ENCODE data around the gene PLIN5. TPM values are rescaled to one million over a fixed set of nuclear protein-coding genes. Genes with fewer than 3 reads are reported as not detected.

Gene PLIN5
- total and polyA plus RNA-seq, 2 experiments from 2014 or later: 5.8 to 6.4 TPM

DNA sequence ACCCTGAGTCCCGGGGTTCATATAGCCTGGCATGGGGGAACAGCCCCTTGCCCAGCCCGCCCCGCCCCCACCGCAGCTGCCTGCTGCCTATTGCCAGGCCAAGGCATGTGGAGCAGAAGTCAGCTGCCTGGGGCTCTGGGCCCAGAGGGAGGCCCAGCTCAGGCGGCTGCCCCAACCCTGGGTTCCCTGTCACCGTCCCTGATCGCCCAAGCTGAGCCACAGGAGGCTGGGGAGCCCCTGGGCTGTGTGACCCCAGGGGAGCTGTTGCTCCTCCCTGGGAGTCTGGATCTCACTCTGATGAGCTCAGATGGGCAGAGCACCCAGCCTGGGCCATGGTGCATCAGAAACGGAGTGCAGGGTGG is 18.1 kb downstream of the PLIN5 start:
- TF ChIP-seq EZH2 (IDR thresholded peaks at IDR 0.05; ENCODE audit: borderline replicate concordance): no peak
- no peak for TF ChIP-seq EZH2phosphoT487 (IDR thresholded peaks at IDR 0.05; ENCODE audit: low read depth, severe bottlenecking, unreplicated experiment)
- TF ChIP-seq, protein P1, sequence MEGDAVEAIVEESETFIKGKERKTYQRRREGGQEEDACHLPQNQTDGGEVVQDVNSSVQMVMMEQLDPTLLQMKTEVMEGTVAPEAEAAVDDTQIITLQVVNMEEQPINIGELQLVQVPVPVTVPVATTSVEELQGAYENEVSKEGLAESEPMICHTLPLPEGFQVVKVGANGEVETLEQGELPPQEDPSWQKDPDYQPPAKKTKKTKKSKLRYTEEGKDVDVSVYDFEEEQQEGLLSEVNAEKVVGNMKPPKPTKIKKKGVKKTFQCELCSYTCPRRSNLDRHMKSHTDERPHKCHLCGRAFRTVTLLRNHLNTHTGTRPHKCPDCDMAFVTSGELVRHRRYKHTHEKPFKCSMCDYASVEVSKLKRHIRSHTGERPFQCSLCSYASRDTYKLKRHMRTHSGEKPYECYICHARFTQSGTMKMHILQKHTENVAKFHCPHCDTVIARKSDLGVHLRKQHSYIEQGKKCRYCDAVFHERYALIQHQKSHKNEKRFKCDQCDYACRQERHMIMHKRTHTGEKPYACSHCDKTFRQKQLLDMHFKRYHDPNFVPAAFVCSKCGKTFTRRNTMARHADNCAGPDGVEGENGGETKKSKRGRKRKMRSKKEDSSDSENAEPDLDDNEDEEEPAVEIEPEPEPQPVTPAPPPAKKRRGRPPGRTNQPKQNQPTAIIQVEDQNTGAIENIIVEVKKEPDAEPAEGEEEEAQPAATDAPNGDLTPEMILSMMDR (IDR thresholded peaks at IDR 0.05; ENCODE audit: poor library complexity): no peak

DNA sequence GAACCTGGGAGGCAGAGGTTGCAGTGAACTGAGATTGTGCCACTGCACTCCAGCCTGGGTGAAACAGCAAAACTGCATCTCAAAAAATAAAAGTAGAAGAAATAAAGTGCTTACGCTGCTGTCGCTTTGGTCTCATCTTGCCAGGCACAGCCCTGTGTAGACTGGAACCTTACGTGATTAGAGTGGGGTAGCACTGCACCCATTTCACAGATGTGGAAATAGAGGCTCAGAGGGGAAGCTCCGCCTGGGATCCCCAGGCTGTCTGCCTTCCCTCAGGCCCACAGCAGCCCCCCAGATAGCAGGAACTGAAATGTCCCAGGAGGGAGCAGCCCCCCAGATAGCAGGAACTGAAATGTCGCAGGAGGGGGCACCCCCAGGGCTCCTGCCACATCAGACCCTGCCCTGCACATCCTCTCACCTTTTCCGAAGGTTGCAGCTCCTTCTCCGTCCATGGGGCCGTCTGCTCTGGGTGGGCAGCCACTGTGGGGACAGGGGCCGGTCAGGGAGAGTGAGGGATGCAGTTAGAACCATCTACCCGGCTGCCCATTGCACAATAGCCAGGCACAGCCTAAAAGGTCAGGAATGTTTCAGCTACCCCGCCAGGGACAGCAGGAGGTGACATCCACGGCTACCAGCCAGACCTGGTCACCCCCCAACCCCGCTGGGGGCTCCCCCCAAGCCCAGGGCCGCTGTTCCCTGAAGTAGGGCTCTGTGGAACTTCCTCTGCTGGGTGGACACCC is 18.7 kb downstream of the PLIN5 start:
- Histone ChIP-seq H3K27ac (no peak overlapping the region), H3K79me2 (no peaks in the 10 kb centered on the region), H3K4me2 (no peak overlapping the region), H3K4me3 (no peak overlapping the region), H2AFZ (no peak overlapping the region), H4K20me1 (ENCODE audit: insufficient read depth, poor library complexity, severe bottlenecking) (no peaks in the 10 kb centered on the region), H3K4me1 (ENCODE audit: insufficient read depth) (no peaks in the 10 kb centered on the region), H3K9me2 (replicated peaks; ENCODE audit: insufficient read depth) (no peaks in the 10 kb centered on the region), H3K36me3 (replicated peaks; ENCODE audit: insufficient read depth, low read depth) (no peaks in the 10 kb centered on the region), H3K27me3 (no peaks in the 10 kb centered on the region), H3K9me3 (ENCODE audit: low read depth) (no peaks in the 10 kb centered on the region)
- TF ChIP-seq EZH2phosphoT487 (IDR thresholded peaks at IDR 0.05; ENCODE audit: low read depth, severe bottlenecking, unreplicated experiment): no peak
- TF ChIP-seq EZH2 (IDR thresholded peaks at IDR 0.05; ENCODE audit: borderline replicate concordance): no peak
- TF ChIP-seq, protein P1 (IDR thresholded peaks at IDR 0.05; ENCODE audit: poor library complexity): no peak
- WGBS (ENCODE audit: low lambda C conversion rate, missing lambda C conversion rate): 81% methylated on average over 14 of the region's 14 CpGs
- DNase-seq (ENCODE audit: low spot score): no peak

More for the DNA sequence above, 18.1 kb downstream of the PLIN5 start:
- Histone ChIP-seq H3K4me1 (ENCODE audit: insufficient read depth) (no peaks in the 10 kb centered on the region), H4K20me1 (ENCODE audit: insufficient read depth, poor library complexity, severe bottlenecking) (no peaks in the 10 kb centered on the region), H3K4me2 (no peak overlapping the region), H3K4me3 (no peak overlapping the region), H3K36me3 (replicated peaks; ENCODE audit: insufficient read depth, low read depth) (no peaks in the 10 kb centered on the region), H3K27me3 (no peaks in the 10 kb centered on the region), H3K9me3 (ENCODE audit: low read depth) (no peaks in the 10 kb centered on the region), H3K27ac (no peak overlapping the region), H3K9me2 (replicated peaks; ENCODE audit: insufficient read depth) (no peaks in the 10 kb centered on the region), H3K79me2 (no peaks in the 10 kb centered on the region), H2AFZ (no peak overlapping the region)
- WGBS (ENCODE audit: low lambda C conversion rate, missing lambda C conversion rate): 74% methylated on average over 6 of the region's 8 CpGs
- no peak for DNase-seq (ENCODE audit: low spot score)

DNA sequence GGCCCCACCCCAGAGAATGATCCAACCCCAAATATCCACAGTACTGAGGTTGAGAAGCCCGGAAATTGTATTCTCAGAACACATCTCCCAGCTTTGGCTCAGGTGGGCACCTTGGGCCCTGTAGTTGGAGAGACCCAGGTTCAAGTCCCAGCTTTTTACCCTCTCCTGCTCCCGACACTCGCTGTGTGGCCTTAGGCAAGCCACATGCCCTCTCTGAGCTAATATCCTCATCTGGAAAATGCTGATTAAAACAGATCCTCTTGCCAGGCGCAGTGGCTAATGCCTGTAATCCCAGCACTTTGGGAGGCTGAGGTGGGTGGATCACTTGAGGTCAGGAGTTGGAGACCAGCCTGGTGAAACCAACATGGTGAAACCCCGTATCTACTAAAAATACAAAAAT is 19.3 kb downstream of the PLIN5 start:
- Histone ChIP-seq H3K79me2 (no peaks in the 10 kb centered on the region), H3K27ac (no peak overlapping the region), H2AFZ (no peak overlapping the region), H3K27me3 (no peaks in the 10 kb centered on the region), H3K36me3 (replicated peaks; ENCODE audit: insufficient read depth, low read depth) (no peaks in the 10 kb centered on the region), H3K4me2 (no peak overlapping the region), H3K4me1 (ENCODE audit: insufficient read depth) (no peaks in the 10 kb centered on the region), H3K4me3 (no peak overlapping the region), H4K20me1 (ENCODE audit: insufficient read depth, poor library complexity, severe bottlenecking) (no peaks in the 10 kb centered on the region), H3K9me2 (replicated peaks; ENCODE audit: insufficient read depth) (no peaks in the 10 kb centered on the region), H3K9me3 (ENCODE audit: low read depth) (no peaks in the 10 kb centered on the region)
- WGBS (ENCODE audit: low lambda C conversion rate, missing lambda C conversion rate): 88% methylated on average over 5 of the region's 5 CpGs
- DNase-seq (ENCODE audit: low spot score): no peak
- TF ChIP-seq EZH2phosphoT487 (IDR thresholded peaks at IDR 0.05; ENCODE audit: low read depth, severe bottlenecking, unreplicated experiment) (no peak), EZH2 (IDR thresholded peaks at IDR 0.05; ENCODE audit: borderline replicate concordance) (no peak)
- TF ChIP-seq, protein P1 (IDR thresholded peaks at IDR 0.05; ENCODE audit: poor library complexity): no peak
